Measurements from ENCODE around the gene CNKSR3.

DNA sequence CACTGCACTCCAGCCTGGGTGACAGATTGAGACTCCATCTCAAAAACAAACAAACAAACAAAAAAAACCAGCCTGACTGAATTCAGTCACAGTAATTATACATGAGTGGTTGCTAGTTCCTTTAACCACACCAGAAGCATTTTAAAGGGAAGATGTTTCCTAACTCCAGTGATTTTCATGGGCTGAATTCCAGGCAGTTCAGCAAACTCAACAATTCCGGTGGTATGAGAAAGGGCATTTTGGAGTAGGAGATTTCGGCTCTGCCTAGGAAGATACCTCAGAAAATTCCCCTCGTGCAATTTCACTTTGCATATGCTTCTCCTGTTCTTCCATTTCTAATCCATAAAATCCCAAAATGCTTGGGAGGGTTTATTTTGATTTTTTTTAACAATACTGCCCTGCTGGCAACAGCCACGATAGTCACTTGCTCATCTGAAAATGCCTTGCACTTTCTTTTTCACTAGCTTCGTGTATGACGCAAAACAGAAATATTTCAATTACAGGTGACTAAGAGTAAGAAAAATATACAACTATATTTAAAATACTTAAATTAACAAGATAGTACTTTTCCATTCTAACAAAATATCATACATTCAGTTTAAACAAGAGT lies 105.6 kb downstream of the CNKSR3 start:
- TF ChIP-seq POLR2A (IDR thresholded peaks at IDR 0.05), result no peak
- TF ChIP-seq, protein P1, sequence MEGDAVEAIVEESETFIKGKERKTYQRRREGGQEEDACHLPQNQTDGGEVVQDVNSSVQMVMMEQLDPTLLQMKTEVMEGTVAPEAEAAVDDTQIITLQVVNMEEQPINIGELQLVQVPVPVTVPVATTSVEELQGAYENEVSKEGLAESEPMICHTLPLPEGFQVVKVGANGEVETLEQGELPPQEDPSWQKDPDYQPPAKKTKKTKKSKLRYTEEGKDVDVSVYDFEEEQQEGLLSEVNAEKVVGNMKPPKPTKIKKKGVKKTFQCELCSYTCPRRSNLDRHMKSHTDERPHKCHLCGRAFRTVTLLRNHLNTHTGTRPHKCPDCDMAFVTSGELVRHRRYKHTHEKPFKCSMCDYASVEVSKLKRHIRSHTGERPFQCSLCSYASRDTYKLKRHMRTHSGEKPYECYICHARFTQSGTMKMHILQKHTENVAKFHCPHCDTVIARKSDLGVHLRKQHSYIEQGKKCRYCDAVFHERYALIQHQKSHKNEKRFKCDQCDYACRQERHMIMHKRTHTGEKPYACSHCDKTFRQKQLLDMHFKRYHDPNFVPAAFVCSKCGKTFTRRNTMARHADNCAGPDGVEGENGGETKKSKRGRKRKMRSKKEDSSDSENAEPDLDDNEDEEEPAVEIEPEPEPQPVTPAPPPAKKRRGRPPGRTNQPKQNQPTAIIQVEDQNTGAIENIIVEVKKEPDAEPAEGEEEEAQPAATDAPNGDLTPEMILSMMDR (IDR thresholded peaks at IDR 0.05), result no peak

Measured in thyroid gland (tissue), 4 donors.